ENCODE measurements around the gene KTI12. TPM values are rescaled to one million over a fixed set of nuclear protein-coding genes. Genes with fewer than 3 reads are reported as not detected.

KTI12 gene
- total RNA-seq, 2 donors from 2014 or later = 5.7 to 7.8 TPM

GRCh38 chr1:51998701-51999100, 34.9 kb downstream of the KTI12 start:
- no peak for DNase-seq (ENCODE audit: low spot score)
- intact Hi-C loops (cut with DNase I) = loop anchor here in 1 of 2 donors (10.0 kb wide), 1 partner anchor 94 kb away; no protein-coding TSS in a partner anchor

GRCh38 chr1:51997974-51998382, 35.6 kb downstream of the KTI12 start:
- intact Hi-C loops (cut with DNase I) = loop anchor here in 1 of 2 donors (10.0 kb wide), 1 partner anchor 93 kb away; no protein-coding TSS in a partner anchor

GRCh38 chr1:51990478-51990965, 43.1 kb downstream of the KTI12 start, which contains the start of gene RAB3B:
TSS of gene RAB3B (minus strand) at chr1:51990700. CDS start at chr1:51977117, 13,583 bp downstream.
- DNase-seq (ENCODE audit: low spot score) = no peak
- intact Hi-C loops (cut with DNase I) = loop anchor here in 1 of 2 donors (10.0 kb wide), 1 partner anchor 86 kb away; no protein-coding TSS in a partner anchor

More at GRCh38 chr1:51997974-51998382, 35.6 kb downstream of the KTI12 start:
- no peak for DNase-seq (ENCODE audit: low spot score)

- intact Hi-C loops (cut with DNase I) = loop anchor here in 1 of 2 donors (10.0 kb wide), 1 partner anchor 85 kb away; no protein-coding TSS in a partner anchor
- DNase-seq (ENCODE audit: low spot score) = no peak
These were observed 43.8 kb downstream of the KTI12 start for GRCh38 chr1:51989582-51990477.

- intact Hi-C loops (cut with DNase I) = no loop called here
- DNase-seq (ENCODE audit: low spot score) = no peak
These were observed 45.4 kb downstream of the KTI12 start for GRCh38 chr1:51988254-51988653.

- DNase-seq (ENCODE audit: low spot score) = no peak
- intact Hi-C loops (cut with DNase I) = no loop called here
These were observed 46.9 kb downstream of the KTI12 start for GRCh38 chr1:51986718-51987117.

GRCh38 chr1:51982161-51982560, 51.4 kb downstream of the KTI12 start:
- intact Hi-C loops (cut with DNase I) = no loop called here
- no peak for DNase-seq (ENCODE audit: low spot score)

Other genes starting within 250 kb of the KTI12 start
- gene NRDC, start 155.1 kb downstream of the KTI12 start, total RNA-seq = 100 to 1,000 TPM in 1 of 2 donors, 10 to 100 TPM in 1; 88.0 to 108 TPM
- under 1 TPM in 1 of 2 donors, not detected in 1; 0.05 TPM for gene RAB3B, start 43.1 kb downstream of the KTI12 start, total RNA-seq
- 10 to 100 TPM; 30.1 to 32.7 TPM for gene TXNDC12, start 21.4 kb upstream of the KTI12 start, total RNA-seq
- 10 to 100 TPM; 36.6 to 41.5 TPM for gene BTF3L4, start 22.5 kb upstream of the KTI12 start, total RNA-seq
- 10 to 100 TPM; 19.0 to 19.8 TPM for gene ZFYVE9, start 108.3 kb upstream of the KTI12 start, total RNA-seq